Right cardiac atrium (tissue), 5 donors: Measurements from ENCODE around the gene GCFC2. TPM values are rescaled to one million over a fixed set of nuclear protein-coding genes. Genes with fewer than 3 reads are reported as not detected.

Experiments used
- ATAC-seq, 2 donors: fragments of 200-7000 bp; cut with Tn5 transposase; one replicate each; pipeline versions ENCODE4 v1.8.0 to v1.9.1; 2020; ENCODE audit warnings: moderate library complexity in 2 of 2, mild to moderate bottlenecking in 1 of 2
- DNase-seq, 3 donors: peaks; one replicate each; pipeline ENCODE4 v3.0.0-alpha.2; 2020
- H3K27ac ChIP-seq: one replicate; pipeline ENCODE4 v1.5.1; 2013; ENCODE audit warnings: mild to moderate bottlenecking, low read length, control low read depth, moderate library complexity
- H3K27me3 ChIP-seq: one replicate; pipeline ENCODE4 v1.6.1; 2013; ENCODE audit not compliant: control insufficient read depth, insufficient read depth
- H3K4me1 ChIP-seq: one replicate; pipeline ENCODE4 v1.6.1; 2013; ENCODE audit warnings: low read length; ENCODE audit not compliant: control insufficient read depth, insufficient read depth
- H3K4me3 ChIP-seq: one replicate; pipeline ENCODE4 v1.5.1; 2013; ENCODE audit warnings: low read length, control low read depth
- H3K9me3 ChIP-seq: one replicate; pipeline ENCODE4 v1.6.1; 2013; ENCODE audit warnings: low read length; ENCODE audit not compliant: control insufficient read depth
- WGBS: extraction: QIAGEN DNeasy Blood & Tissue Kit; methylation state at CpG from one replicate; pipeline ENCODE4 v1.1.7; 2013; 5-methylcytosine and 5-hydroxymethylcytosine counted together
- intact Hi-C, 4 donors: fragments of 100-400 bp; cut with DNase I; formaldehyde crosslinking; loops; one replicate each; pipeline versions ENCODE4 v1.11.0 to v1.14.0; 2022 to 2023
- polyA plus RNA-seq: library from polyadenylated mRNA; stranded (reverse); fragments of 200-250 nt; gene quantifications from one replicate; pipeline ENCODE4 v1.2.3, GENCODE V29; 2013
- total RNA-seq, 4 donors: library from RNA; stranded (reverse); fragmentation: NEBNext Ultra II Directional; extraction: Animal tissue kit (Norgen Biotek cat#: 25700); gene quantifications; one replicate each; pipeline ENCODE4 v1.2.1, GENCODE V29; 2021
- donor health status: healthy with polysubstance abuse.
- donor health status: DM: no; HTN: yes; CAD: no.
- donor health status: DM: no; HTN: no; CAD: no.
- donor health status: DM: no; HTN: yes; CAD: no; lungs with severe emphysema.
- donor health status: DM: yes; HTN: yes; CAD: no.

The GCFC2 gene
- total and polyA plus RNA-seq, 5 donors = 7.5 to 16.1 (median 9.0) TPM

DNA sequence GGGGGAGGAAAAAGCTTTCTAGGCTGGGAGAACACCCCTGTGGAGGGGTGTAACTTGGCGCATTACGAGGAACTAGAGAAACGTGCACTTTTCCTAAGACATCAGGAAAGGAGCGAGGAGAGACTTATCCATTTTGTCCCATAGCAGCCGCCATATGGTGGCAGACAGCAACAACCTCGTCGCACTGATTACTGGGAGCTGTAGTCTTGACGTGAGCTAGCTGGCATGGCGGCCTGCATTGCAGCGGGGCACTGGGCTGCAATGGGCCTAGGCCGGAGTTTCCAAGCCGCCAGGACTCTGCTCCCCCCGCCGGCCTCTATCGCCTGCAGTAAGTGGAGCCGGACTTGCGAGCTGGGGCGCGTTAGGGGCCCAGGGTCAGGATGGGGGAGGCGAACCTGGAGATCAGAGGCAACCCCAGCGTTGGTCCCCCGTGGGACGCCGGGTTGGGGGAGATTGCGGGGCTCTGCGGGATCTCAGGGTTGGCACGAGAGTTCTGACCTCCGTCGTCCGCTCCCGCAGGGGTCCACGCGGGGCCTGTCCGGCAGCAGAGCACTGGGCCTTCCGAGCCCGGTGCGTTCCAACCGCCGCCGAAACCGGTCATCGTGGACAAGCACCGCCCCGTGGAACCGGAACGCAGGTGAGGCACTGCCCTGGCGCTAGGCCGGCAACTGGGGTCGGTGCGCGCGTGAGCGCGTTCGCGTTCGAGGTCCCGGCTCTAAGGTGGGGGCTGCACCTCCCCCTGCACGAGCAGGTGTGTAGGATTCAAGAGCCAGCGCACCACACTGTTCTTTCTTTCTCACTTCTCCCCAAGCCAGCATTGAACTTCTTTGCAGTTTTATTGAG lies 63.9 kb downstream of the GCFC2 start, which contains the start of gene MRPL19:
TSS of gene MRPL19 (plus strand) at position 201 of the 843 bp plus-strand sequence. CDS start at position 226, 25 bp downstream.
- ATAC-seq (peak; percentile 99), DNase-seq (peak; percentile 86 to 93 (median 89))
- intact Hi-C loops = no loop called here
- peak within 1 kb of the TSS; percentile 97 for H3K4me3 ChIP-seq
- peaks cover 2% of the 10 kb centered on the region for H3K4me1 ChIP-seq
- H3K27me3 ChIP-seq = no peaks in the 10 kb centered on the region
- WGBS = under 1% methylated on average over 60 of the region's 60 CpGs
- no peaks in the 10 kb centered on the region for H3K9me3 ChIP-seq
- H3K27ac ChIP-seq = peak within 1 kb of the TSS; percentile 78

DNA sequence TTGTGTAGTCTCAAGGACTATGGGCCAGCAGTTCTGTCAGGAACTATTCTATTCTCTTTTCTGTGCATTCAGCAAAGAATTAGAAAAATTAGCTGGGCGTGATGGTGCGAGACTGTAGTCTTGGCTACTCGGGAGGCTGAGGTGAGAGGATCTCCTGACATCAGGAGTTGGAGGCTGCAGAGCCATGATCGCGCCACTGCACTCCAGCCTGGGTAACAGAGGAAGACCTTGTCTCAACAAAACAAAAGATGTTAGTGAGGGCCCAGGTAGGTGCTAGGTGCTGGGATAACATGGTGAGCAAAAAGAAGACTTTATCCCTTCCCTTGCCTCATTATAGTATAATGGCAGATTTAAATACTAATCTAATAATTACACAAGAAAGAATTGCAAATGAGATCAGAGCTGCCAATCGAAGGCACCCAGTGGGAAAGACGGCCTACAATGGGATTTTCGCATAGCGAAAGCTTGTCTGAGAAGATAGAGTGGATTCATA lies 64.6 kb downstream of the GCFC2 start:
- H3K4me1 ChIP-seq = peaks cover 2% of the 10 kb centered on the region
- intact Hi-C loops = no loop called here

DNA sequence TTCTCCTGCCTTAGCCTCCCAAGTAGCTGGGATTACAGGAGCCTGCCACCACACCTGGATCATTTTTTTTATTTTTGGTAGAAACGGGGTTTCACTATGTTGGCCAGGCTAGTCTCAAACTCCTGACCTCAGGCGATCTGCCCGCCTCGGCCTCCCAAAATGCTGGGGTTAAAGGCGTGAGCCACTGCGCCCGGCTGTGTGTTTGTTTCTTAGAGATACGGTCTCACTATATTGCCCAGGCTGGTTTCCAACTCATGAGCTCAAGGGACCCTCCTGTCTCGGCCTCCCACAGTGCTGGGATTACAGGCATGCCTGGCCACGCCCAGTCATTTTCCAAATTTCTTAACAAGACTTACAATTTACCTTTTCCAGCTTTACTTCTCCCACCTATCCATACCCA lies 65.1 kb downstream of the GCFC2 start:
- intact Hi-C loops = no loop called here
- no peak for ATAC-seq
- H3K27me3 ChIP-seq = no peaks in the 10 kb centered on the region
- H3K27ac ChIP-seq = no peak overlapping the region
- no peaks in the 10 kb centered on the region for H3K9me3 ChIP-seq
- no peak overlapping the region for H3K4me3 ChIP-seq
- H3K4me1 ChIP-seq = peaks cover 2% of the 10 kb centered on the region
- WGBS = 96% methylated on average over 10 of the region's 10 CpGs
- peak in 1 of 3 donors; percentile 47 for DNase-seq

More for the DNA sequence above, 64.6 kb downstream of the GCFC2 start:
- H3K9me3 ChIP-seq = no peaks in the 10 kb centered on the region
- no peaks in the 10 kb centered on the region for H3K27me3 ChIP-seq
- H3K4me3 ChIP-seq = peak overlapping the region; percentile 97
- peak in 1 of 3 donors; percentile 30 for DNase-seq
- WGBS = 74% methylated on average over 9 of the region's 9 CpGs
- H3K27ac ChIP-seq = peak overlapping the region; percentile 66
- no peak for ATAC-seq

DNA sequence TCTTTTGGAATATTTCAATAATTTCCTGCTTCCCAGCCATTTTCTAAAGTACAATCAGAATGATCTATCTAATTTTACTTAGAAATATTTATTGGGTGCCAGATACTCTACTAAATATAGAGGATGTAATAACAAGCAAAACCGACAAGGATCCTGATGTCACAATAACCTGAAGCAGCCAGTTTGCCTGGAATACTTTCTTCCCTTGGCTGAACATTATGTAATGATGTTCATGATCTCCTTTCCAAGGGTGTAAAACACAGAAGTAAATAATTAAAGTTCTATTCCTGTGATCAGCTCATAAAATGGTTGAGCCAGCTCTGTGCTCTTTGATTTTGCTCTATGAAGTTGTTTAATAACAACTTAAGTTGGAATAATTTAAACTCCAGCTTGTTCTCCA lies 66.7 kb downstream of the GCFC2 start:
- Histone ChIP-seq H3K4me1 (peaks cover 2% of the 10 kb centered on the region), H3K4me3 (no peak overlapping the region), H3K27ac (no peak overlapping the region), H3K27me3 (no peaks in the 10 kb centered on the region), H3K9me3 (no peaks in the 10 kb centered on the region)
- WGBS = 68% methylated on average over 1 of the region's 1 CpG
- ATAC-seq (no peak), DNase-seq (no peak)
- intact Hi-C loops = no loop called here

DNA sequence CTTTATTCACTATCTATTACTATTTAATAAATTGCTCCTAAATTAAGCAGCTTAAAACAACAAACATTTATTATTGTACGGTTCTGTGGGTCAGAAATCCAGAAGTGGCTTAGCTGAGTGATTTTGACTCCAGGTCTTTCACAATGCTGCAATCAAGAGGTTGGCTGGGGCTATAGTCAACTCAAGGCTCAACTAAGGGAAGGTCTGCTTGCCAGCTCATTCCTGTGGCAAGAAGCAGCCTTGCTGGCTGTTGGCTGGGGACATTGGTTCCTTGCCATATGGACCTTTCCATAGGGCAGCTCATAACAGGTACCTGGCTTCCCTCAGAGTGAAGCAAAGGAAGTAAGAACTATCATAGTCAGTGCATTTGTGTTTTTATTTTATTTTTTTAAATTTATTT lies 69.1 kb downstream of the GCFC2 start:
- ATAC-seq (peak in 1 of 2 donors; percentile 28), DNase-seq (peak in 1 of 3 donors; percentile 37)
- WGBS = 65% methylated on average over 1 of the region's 1 CpG
- intact Hi-C loops = no loop called here
- Histone ChIP-seq H3K9me3 (no peaks in the 10 kb centered on the region), H3K4me3 (no peak overlapping the region), H3K27ac (no peak overlapping the region), H3K27me3 (no peaks in the 10 kb centered on the region), H3K4me1 (no peaks in the 10 kb centered on the region)

DNA sequence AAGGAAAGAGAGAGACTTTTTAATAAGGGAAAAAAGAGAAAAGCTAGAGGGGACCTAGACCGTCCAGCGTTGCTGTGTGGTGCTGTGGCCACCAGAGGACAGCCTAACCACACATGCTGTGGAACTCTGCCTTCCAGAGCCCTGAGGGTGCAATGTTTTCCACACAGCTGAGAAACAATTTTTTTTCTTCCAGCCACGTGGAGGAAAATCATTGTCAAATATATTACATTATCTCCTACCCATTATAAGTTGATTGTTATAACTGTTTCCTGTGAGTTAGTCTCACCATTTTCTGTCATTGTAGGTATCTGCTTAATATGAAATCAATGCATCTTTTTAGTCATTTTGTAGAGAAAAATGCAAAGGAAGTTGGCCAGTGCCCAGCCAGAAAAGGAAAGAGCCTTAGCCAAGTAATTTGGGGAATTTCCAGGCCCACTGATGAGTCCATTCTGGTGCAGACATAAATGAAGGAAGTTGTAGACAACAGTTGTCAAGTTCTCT lies 70.0 kb downstream of the GCFC2 start:
- ATAC-seq = peak; percentile 97 to 98
- H3K27ac ChIP-seq = no peak overlapping the region
- 0% methylated on average over 3 of the region's 3 CpGs for WGBS

DNA sequence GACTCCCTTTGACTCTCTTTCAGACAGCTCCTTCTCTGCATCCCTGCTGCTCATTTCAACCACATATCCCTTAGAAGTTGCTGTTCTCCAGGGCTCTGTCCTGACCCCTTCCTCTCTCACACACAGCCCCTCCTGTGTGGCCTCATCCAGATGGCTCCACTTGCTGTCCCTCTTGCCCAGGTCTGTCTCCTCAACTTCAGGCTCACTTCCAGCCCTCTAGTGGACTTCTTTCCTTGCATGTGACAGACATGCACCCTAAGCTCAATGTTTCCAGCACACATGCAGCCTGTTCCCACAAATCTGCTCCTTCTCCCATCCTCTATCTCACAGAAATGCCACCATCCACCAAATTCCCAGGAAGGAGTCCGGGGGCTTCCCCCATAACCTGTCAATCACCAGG lies 73.1 kb downstream of the GCFC2 start:
- Histone ChIP-seq H3K4me1 (no peaks in the 10 kb centered on the region), H3K9me3 (no peaks in the 10 kb centered on the region), H3K27ac (no peak overlapping the region), H3K4me3 (no peak overlapping the region), H3K27me3 (no peaks in the 10 kb centered on the region)
- intact Hi-C loops = no loop called here
- DNase-seq (no peak), ATAC-seq (no peak)
- whole genome bisulfite sequencing = 67% methylated on average over 1 of the region's 1 CpG

More for the DNA sequence above, 70.0 kb downstream of the GCFC2 start:
- DNase-seq = peak; percentile 63 to 84 (median 83)
- Histone ChIP-seq H3K9me3 (no peaks in the 10 kb centered on the region), H3K27me3 (no peaks in the 10 kb centered on the region), H3K4me3 (no peak overlapping the region), H3K4me1 (no peaks in the 10 kb centered on the region)
- intact Hi-C loops = no loop called here

DNA sequence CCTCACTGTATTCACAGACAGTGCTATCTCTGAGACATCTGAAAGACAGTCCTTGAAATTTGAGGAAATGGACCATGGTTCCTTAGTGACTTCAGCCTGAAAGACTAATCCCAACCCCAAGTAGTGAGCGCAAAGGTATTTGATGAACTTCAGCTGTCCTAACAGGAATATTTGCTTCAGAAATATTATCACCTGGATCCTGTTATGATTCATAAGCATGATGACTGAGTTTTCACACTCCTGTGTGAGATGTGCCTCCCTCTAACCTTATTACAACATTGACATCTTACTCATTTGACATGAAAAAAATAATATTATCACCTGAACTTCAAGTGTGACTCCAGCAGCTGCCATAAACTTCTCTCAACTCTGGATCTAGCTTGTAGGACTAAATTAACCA lies 75.8 kb downstream of the GCFC2 start:
- no peak overlapping the region for H3K27ac ChIP-seq
- no peaks in the 10 kb centered on the region for H3K4me1 ChIP-seq
- DNase-seq (no peak), ATAC-seq (no peak)
- no peaks in the 10 kb centered on the region for H3K9me3 ChIP-seq
- no peaks in the 10 kb centered on the region for H3K27me3 ChIP-seq
- intact Hi-C loops = no loop called here
- 100% methylated on average over 1 of the region's 1 CpG for WGBS
- no peak overlapping the region for H3K4me3 ChIP-seq

DNA sequence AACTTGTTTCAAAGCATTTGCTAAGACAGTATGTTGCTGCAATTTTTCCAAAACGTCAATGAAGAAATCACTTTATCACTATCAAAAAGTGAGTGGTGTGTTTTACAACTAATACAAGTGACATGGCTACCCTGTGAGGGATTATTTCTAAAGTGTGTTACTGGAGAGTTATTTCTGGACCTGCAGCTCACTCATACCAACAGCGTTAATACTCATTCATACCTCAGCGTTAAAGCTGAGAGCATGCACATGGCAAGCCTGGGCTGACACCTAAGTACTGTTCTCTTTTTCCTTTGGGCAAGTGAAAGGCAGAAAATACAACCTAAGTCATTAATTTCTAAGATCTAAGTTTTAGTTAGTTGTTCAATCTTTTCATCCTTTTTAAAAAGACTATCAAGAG lies 77.1 kb downstream of the GCFC2 start:
- intact Hi-C loops = no loop called here
- ATAC-seq (peak in 1 of 2 donors; percentile 55), DNase-seq (no peak)
- H3K27ac ChIP-seq = no peak overlapping the region
- no peaks in the 10 kb centered on the region for H3K4me1 ChIP-seq
- H3K4me3 ChIP-seq = no peak overlapping the region
- H3K9me3 ChIP-seq = no peaks in the 10 kb centered on the region
- no peaks in the 10 kb centered on the region for H3K27me3 ChIP-seq
- 69% methylated on average over 3 of the region's 3 CpGs for WGBS

DNA sequence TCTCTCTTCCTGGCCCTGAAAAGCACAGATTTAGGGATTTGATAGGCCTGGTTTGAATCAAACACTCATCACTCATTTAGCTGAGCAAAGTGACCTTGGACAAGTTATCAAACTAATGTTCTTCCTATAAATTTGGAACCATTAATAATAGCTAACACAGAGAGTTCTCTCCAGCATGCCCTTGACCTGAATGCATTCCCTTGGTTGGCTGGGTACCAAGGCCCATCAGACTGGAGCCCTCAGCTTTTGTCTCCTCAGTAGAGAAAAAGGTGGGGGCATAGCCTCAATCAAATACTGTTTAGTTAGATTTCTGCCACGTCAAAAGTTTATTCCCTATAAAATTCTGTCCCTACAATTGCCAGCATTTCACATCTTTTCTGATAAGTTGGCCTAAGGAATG lies 77.9 kb downstream of the GCFC2 start:
- DNase-seq (no peak), ATAC-seq (no peak)
- Histone ChIP-seq H3K4me1 (no peaks in the 10 kb centered on the region), H3K27ac (no peak overlapping the region), H3K27me3 (no peaks in the 10 kb centered on the region), H3K4me3 (no peak overlapping the region), H3K9me3 (no peaks in the 10 kb centered on the region)
- 54% methylated on average over 1 of the region's 1 CpG for WGBS
- intact Hi-C loops = no loop called here

DNA sequence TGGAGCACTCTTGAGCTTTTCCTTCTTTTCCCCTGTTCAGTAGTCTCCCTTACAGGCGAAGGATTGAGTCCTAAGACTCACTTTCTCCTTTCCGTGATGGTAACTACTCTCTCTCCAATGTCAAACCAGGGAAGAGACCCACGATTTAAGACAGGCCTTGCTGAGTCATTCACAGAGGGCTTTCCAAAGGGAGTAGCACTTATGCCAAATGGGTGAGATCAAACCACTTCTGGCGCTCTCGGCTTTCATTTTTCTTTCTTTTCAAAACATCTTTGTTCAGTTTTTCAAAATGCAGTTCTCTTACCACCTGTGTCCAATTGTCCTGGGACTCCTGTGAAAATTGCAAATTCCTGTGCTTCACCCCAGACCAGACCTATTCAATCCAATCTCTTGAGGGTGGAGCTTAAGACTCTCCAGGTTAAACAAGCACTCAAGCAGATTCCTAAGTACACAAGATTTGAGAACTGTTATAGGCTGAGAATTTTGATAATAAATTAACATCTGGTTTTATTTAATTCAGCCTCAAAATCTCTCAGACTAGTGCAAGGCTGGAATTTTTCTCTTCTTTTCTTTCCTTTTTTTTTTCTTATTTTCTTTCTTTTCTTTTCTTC lies 78.5 kb downstream of the GCFC2 start:
- H3K4me3 ChIP-seq = no peak overlapping the region
- ATAC-seq (peak in 1 of 2 donors; percentile 24), DNase-seq (no peak)
- no peaks in the 10 kb centered on the region for H3K27me3 ChIP-seq
- 65% methylated on average over 5 of the region's 5 CpGs for WGBS
- no peak overlapping the region for H3K27ac ChIP-seq
- no peaks in the 10 kb centered on the region for H3K9me3 ChIP-seq
- intact Hi-C loops = no loop called here
- H3K4me1 ChIP-seq = no peaks in the 10 kb centered on the region
